Prostate gland (tissue), 2 donors: ENCODE results near the gene C9orf152.
"Not testable (repeated sequence)": the region's sequence is repeated elsewhere in the genome, so short reads cannot be mapped to it uniquely, and the experiment has no call there.

Experiments
- POLR2AphosphoS5 ChIP-seq: sonication (generic); formaldehyde crosslinking; IDR thresholded peaks from one replicate; pipeline ENCODE4 v1.6.1; 2017; ENCODE audit warnings: antibody characterized with exemption
- TF ChIP-seq, protein P1 (sequence below), 4 experiments: fragments of 200-600 bp in 2 of 4; fragments of 450-650 bp in 2 of 4; sonication (generic) in 2 of 4; IDR thresholded peaks; 1 replicate in 3 of 4; 2 replicates in 1 of 4; pipeline ENCODE4 v1.5.1; 2016 to 2019; ENCODE audit warnings: antibody characterized with exemption in 4 of 4, mild to moderate bottlenecking in 2 of 4, moderate library complexity in 2 of 4

DNA sequence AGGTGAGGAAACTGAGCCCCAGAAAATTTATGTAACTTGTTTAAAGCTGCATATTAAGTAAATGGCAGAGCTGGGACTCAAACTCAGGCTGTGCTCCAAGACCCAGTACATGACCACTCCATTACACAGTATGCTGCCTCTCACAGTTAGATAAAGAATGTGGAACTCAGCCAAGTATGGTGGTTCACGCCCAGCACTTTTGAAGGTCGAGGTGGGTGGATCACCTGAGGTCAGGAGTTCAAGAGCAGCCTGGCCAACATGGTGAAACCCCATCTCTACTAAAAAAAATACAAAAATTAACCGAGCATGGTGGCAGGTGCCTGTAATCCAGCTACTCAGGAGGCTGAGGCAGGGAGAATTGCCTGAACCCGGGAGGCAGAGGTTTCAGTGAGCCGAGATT is 2.3 kb downstream of the C9orf152 start:
- TF ChIP-seq, protein P1, sequence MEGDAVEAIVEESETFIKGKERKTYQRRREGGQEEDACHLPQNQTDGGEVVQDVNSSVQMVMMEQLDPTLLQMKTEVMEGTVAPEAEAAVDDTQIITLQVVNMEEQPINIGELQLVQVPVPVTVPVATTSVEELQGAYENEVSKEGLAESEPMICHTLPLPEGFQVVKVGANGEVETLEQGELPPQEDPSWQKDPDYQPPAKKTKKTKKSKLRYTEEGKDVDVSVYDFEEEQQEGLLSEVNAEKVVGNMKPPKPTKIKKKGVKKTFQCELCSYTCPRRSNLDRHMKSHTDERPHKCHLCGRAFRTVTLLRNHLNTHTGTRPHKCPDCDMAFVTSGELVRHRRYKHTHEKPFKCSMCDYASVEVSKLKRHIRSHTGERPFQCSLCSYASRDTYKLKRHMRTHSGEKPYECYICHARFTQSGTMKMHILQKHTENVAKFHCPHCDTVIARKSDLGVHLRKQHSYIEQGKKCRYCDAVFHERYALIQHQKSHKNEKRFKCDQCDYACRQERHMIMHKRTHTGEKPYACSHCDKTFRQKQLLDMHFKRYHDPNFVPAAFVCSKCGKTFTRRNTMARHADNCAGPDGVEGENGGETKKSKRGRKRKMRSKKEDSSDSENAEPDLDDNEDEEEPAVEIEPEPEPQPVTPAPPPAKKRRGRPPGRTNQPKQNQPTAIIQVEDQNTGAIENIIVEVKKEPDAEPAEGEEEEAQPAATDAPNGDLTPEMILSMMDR (IDR thresholded peaks at IDR 0.05), result not testable (repeated sequence)
- not testable (repeated sequence) for TF ChIP-seq POLR2AphosphoS5
